Stimulated activated CD8-positive, alpha-beta memory T cell treated with anti-CD3 and anti-CD28 coated beads, Interleukin-4, amount 100 ng/mL, for 4 hours (primary cell): Measurements from ENCODE around the gene EIF3F.

ENCODE experiments used
- DNase-seq, 2 donors: peaks; one replicate each; pipeline ENCODE4 v3.0.0-alpha.2; 2020; ENCODE audit warnings: low read depth in 2 of 2, low spot score in 1 of 2

EIF3F gene

DNA sequence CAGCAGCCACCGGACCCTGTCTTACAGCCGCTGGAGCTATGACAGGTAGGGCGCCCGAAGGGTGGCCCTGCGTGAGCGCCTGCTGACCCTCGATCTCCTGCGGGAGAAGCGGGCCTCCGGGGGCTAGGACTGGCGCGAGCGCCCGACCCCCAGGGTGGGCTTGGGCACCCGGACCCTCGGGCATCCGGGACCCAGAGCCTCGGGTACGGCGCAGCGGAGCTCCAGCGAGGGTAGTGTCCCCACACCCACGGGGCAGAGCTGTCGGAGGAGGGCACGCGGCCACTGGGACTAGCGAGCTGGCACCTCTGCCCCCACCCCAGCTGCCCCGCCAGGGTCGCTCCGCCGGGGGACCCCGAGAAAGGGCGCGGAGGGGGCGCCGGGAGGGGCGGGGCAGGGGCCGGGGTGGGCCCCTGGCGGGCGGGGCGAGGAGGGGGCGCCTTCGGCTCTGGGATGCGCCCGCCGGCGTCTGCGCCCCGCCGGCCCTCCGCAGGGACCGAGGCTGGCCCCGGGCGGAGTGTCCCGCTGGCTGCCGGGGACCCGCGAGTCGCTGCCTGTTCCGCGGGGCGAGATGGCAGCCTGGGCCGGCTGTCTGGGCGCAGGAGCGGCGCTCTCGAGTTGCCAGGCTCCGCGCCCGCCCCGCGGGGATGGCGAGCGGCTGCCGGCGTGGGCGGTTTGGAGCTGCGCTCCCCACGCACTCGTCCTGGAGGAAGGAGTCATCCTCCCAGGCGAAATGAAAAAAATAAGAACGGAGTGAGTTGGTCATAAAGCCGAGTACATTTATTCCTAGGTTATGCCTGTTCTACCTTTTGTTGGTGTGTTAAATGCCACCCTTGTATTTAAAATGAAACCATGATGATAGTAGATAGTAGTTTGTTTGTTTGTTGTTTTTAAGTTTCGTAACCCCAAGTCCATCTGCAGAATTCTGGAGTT lies 32.4 kb downstream of the EIF3F start:
- peak in 1 of 2 donors; percentile 14 for DNase-seq

DNA sequence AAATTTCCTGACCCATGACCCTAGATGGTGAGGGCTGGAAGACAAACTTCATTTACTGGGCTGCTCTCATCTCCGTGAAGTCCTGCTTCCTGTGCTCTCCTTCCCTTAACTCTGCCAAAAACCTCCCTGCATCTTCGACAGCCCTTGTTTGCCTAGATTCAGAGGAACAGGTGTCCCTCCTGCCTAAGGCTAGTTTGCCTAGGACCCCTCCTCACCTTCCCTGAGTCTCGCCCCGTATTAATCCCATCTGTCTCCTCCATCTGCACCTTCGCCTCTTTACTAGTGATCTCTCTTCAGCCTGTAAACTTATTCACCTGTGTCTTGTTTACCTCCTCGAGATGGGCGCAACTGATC lies 33.1 kb downstream of the EIF3F start:
- no peak for DNase-seq

DNA sequence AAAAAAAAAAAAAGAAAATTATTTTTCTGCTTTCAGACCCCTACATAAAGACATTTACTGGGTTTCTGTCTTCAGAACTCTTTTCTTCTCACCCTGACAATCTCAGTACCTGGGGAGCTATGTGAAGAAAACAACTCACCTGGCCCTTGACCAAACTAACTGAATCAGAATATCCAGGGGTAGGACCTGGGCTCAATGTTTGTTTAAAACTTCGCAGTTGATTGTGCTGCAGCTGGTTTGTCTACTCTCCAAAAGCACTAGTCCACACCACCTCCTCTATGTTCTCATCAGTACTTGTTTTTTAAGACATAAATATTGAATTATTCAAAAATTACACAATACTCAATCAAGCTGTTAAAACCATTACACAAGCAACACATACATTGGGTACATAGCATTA lies 34.8 kb downstream of the EIF3F start:
- DNase-seq = no peak

DNA sequence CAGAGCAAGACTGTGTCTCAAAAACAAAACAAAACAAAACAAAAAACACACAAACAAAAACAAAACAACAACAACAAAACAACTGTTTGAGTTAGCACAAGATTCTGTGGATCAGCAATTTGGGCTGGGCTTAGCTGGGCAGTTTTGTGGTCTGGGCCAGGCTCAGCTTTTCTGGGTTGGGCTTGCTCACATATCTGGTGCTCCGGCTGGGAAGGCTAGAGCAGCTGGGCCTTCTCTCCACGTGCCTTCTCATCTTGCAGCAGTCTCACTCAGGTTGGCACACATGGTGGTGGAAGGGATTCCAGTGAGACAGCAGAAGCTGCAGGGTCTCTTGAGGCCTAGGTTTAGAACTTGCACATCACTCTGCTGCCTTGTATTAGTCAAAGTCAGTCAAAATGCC lies 35.7 kb downstream of the EIF3F start:
- no peak for DNase-seq

DNA sequence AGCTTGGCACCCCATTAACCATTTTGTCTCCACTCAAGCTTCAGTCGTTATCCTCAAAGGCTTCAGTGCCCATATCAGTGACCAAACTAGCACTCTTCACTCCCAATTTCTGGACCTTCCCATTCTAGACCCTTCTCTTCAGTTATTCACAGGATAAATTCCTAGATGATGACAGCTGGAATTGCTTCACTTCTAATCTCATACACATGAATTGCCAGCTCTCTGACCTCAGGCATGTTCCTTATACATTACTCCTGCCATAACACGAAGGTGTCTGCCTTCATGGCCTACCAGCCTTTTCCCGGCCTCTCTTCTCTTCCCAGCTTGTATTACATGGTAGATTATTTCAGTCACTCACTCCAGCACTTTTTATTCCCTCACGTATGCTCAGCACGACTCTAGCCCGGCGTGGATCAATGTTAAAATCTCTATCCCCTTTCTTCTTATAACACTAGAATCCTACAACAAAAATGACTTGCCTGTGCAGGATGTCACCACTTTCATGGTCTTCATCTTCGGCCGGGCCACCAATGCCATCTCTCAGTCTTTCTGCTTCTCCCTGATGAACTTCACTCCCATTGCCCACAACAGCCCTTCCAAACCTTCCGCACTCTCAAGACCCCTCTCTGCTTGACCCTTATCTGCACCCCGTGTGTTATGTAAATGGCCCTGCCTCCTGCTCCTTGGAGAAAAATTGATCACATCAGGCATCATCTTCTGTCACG lies 36.9 kb downstream of the EIF3F start:
- DNase-seq = no peak

- DNase-seq = no peak
Measured at GRCh38 chr11:8025123-8025522, 38.0 kb downstream of the EIF3F start.

DNA sequence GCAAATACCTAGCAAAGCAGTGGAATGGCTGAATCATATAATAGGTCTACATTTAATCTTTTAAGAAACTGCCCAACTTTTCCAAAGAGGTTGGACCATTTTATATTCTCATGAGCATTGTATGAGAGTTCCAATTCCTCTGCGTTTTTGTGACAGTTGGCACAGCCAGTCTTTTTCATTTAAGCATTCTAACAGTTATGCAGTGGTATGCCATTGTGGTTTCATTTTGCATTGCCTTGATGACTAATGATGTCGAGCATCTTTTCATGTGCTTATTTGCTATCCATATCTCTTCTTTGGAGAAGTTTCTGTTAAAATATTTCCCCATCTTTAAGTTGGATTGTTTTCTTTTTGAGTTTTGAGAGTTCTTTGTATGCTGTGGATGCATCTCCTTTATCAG lies 38.7 kb downstream of the EIF3F start:
- no peak for DNase-seq

DNA sequence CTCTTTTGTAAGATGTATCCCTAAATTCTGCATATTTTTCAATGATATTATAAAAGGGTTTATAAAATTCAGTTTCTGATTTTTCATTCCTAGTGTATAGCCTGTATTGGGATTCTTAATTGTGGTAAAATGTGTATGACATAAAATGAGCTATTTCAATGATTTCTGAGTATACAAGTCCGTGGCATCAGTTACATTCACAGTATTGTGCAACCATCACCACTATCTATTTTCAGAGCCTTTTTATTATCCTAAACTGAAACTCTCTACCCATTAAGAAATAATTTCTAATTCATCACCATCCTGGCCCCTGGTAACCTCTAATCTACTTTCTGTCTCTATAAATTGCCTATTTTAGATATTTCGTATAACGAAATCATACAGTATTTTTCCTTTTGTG lies 39.8 kb downstream of the EIF3F start:
- DNase-seq = no peak

GRCh38 chr11:8028766-8029165 lies 41.6 kb downstream of the EIF3F start:
- no peak for DNase-seq

- DNase-seq = no peak
Measured at GRCh38 chr11:8030526-8031247, 43.5 kb downstream of the EIF3F start.

GRCh38 chr11:8031248-8032115 lies 44.3 kb downstream of the EIF3F start:
- no peak for DNase-seq

DNA sequence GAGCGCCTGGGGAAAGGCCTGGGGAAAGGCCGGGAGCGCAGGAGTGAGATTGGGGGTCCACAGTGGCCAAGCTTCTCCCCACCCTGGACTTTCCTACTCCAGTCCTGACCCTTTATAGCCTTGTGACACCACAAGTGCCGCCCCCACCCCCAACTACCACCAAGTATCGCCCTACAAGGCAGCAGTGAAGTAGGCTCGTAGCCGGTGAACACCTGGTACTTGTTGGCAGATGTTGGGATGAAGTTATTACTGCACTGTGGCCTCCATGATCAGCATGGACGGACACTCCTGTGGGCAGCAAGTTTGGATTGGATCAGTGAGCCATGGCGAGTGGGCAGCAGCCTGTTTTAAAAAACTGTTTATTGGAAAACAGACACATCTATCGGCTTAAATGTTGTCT lies 45.0 kb downstream of the EIF3F start:
- DNase-seq = no peak

DNA sequence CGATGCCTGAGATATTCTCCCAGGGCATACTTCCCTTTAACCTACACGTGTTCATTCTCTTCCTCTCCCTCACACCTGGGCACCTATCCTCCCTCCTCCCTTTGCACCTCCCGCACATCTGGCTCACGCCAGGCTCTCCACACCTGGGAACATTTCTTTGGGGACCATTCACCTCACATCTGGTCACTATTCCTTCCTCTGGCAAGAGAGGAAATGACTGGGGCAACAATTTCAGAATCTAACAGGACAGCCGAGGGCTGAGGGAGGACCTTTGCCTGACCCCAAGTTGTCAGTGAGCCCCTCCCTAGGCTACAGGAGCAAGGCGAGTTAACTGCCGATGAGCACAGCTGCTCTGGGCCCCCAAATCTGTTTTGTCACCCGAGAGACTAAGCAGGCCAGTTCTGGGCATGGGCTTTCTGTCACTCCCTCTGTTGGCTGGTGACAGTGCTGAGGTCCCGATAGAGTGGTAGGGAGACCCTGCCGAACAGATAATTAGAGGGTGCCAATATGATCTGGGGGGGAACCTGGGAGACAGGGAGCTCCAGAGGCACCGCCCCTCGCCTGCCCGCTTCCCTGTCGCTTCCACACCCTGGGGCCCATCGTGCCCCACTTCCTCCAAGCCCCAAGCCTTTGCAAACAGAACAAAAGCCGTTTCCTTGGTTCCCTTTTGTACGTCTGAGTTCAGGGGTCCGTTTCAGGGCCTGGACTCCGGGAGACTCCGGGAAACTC lies 45.6 kb downstream of the EIF3F start:
- DNase-seq = no peak

GRCh38 chr11:8033305-8034105 lies 46.4 kb downstream of the EIF3F start:
- DNase-seq = no peak

GRCh38 chr11:8034106-8034585 lies 47.0 kb downstream of the EIF3F start:
- no peak for DNase-seq

- DNase-seq = no peak
Measured at GRCh38 chr11:8034604-8035190, 47.6 kb downstream of the EIF3F start.

DNA sequence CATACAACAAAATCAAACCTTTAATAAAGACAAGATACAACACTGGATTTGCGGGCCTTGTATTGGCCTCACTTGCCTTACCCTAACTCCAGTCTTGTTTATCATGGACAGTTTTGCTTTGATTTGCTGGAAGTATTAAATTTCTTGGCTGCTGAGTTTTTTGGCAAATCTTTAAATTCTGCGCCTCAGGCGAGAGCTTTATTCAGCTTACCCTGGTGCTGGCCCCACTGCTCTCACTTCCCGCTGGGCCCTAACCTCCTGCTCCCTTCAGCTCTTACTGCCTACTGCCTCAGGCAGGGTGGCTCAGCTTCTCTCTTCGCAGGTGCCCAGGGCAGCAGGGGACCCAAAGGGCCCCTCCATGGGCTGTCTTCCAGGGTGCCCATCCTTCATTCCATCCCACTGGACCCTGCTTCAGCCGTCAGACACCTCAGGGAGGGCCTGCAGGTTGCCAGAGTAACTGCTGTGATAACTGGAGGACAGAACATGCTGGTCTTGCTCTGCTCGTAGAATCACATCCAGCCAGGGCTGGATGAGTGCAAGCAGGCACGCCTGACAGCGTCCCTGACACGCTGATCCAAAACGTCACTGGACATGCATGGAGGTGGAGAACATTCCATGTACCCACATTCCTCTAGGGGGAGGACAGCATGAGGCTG lies 48.2 kb downstream of the EIF3F start:
- no peak for DNase-seq
